GM18502 (cell line): ENCODE data around the gene BTBD19.
"Not testable (repeated sequence)": the region's sequence is repeated elsewhere in the genome, so short reads cannot be mapped to it uniquely, and the experiment has no call there.

Experiments
- ATAC-seq: cut with Tn5 transposase; IDR thresholded peaks from one replicate; pipeline ENCODE4 v1.9.1; 2021; ENCODE audit warnings: mild to moderate bottlenecking; ENCODE audit not compliant: unreplicated experiment, poor library complexity

Gene BTBD19

DNA sequence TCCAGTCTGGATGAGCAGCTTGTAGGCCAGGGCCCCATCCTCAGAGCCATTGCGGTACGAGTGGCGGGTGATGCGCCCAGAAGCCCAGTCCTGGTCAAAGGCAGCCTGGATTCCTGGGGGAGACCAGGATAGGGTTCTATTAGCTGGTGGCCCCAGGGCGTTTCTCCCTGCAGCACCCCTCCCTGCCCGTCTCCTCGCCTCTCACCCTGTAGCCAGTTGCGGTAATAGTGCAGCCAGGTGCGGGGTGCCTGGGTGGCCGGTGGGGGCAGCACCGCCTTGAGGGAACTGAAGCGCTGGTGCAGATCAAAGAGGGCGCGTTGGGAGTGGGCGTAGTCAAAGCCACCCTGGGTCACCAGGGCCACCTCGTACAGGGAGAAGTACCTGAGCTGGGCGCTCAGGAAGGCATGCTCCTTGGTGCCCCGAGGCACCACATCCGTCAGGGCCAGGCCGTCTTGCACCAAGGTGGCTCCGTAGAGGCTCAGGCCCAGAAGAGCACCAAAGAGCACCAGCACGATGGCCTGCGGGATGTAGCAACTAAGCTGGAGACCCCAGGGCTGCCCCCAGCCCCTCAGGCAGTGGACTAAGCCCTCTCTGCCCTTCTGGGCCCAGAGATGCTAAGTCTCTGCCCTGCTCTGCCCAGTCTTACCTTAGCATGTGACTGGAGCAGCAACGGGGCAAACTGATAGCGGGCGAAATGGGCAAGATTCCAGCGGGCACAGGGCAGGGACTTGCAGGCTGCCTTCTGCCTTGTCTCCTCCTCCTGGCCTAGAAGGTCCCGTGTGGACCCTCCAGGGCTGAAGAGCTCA, 19.1 kb downstream of the BTBD19 start:
- ATAC-seq = no peak

DNA sequence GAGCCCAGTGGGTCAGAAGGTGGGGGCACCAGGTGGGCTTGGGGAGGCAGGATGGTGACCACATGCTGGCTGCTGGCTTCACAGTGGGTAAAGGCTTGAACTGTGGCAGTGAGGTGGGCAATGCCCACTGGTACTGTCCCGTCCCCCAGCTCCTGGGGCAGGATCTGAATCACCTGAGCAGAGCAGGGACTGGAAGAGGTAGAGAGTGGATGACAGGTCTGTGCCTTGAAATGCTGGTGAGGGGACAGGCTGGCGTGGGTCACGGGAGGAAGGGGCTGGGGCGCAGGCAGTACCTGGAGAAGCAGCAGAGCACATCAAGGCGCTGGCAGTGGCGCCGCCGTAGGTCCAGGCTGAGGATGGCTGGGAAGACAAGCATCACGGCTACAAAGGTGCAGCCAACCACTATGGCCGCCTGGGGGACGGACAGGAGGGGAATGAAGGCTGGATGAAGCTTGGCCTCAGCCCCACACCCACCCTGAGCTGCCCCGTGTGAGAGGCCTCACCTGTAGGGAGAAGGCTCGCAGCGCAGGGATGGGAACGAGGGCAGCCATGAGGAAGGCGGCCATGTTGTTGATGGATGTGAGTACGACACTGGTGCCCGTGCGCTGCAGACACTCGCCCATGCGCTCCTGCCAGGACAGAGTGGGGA, 19.8 kb downstream of the BTBD19 start:
- no peak for ATAC-seq

DNA sequence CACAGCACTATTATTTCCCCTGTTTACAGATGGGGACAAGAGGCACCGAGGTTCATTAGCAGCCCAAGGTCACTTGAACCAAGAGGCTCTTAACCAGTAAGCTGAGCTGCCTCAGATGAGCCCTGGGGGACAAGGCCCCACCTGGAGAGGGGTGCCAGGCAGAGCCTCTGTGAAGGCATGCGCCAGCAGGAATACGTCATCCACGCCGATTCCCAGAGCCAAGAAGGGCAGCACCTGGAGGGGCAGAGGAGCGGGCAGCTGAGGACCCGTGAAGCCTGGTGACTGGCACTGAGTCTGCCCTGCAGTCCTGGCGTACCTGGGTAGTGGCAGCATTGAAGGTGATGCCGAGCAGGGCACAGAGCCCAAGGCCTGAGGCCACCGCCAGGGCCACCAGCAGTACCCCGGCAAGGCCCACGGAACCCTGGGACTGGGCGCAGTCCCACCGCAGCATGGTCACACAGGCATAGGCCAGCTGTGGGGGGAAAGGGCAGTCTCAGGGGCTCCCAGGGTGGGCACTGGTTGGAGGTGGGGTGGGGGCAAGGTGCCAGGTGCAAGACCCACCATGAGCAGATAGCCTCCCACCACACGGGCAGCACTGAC, 20.6 kb downstream of the BTBD19 start:
- no peak for ATAC-seq

DNA sequence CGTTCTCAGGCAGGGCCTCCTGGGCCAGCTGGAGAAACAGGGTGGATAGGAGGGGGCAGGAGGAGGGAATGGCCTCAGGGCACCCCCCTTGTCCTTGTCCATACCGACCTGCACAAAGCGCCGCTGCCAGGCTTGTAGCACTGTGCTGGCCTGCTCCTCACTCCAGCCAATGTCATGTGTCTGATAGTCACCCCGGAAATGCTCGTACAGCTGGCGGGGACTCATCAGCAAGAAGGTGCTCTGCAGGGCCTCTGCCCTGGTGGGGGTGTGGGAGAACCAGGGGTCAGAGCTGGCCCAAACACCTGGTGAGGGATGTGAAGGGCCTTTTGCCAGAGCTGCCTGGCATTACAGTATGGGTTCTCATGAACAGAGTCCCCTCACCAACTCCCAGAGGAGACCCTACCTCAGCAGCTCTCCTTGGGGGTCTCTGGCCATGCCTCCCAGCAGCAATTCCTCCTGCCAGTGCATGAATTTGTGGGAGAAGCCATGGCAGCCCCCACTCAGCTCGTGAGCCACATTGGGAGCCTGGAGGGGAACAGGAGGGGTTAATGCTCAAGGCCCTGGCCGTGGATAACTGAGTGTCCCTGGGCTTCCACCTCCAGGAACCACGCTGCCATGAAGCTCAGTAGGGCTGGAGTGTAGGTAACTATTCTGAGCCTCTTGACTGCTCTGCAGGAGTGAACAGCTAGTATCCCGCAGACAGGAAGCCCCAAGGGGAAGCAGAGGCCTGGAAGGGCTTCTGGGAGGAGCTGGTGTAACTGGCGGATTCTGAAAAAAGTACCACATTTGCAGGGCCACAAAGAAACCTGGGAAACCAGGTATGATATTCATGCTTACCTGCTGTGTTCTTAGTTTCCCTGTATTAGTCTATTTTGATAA, 21.4 kb downstream of the BTBD19 start:
- ATAC-seq = no peak

DNA sequence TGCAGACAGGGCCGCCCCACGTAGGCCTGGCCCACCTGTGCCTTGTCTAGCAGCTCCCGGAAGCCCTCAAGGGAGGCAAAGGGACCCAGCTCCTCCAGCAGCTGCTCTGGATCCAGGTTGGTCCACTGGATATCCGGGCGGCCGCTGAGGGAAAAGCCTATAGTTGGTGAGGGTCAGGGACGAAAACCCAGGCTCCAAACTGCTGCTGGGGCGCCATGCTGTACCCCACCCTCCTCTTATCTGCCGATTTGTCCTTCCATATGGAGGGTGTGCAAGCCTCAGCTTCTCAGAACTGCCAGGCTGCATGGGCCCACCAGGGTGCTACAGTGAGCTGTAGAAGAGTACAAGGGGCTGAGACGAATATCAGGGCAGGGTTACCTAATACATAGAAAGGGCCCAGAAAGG, 22.6 kb downstream of the BTBD19 start:
- no peak for ATAC-seq

DNA sequence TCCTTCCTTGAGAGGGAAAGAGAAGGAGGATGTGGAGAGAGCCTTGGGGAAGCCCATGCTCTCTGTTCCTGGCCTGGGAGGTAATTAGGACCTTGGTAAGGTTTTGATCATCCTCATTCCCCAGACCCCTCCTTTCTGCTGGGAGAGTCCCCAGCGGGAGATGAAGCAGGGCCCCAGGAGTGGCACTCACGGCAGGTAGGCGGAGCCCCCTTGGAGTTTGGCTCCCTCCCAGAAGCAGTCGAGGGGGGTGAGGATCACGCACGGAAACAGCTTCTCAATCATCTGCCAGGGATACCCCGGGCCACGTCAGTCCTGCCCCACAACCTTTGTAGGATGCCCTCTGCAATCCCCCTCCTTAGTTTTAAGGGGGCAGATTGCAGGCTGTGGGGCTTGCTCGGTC, 23.2 kb downstream of the BTBD19 start:
- no peak for ATAC-seq

DNA sequence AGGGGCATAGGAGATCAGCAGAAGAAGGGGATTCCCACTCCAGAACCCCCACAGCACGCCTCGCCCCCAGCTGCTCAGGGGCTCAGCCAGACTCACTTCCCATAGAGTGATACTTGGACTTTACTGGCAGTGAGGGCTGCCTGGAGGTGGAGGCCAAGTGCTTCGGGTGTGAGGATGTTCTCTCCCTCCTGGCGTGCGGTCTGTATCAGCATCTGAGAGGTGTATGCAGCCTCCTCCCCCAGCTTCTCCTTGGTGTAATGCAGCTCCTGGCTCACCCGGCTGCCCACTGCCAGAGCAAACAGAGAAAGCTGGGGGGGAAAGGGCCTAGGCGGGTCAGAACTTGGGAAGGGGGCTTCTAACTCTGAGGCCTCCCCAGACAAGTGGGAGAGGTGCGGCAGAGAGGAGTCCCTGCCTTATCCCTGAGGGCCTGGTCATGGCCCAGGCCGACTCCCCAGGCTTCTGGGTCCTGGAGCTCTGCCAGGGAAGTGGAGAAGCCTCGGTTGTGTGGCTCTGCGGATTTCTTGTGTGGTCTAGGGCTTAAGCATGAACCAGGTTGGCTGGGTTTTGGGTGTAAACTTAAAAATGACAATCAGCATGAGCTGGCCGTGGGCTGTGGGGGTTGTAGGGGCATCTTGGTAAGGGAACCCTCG, 23.9 kb downstream of the BTBD19 start:
- ATAC-seq = no peak

DNA sequence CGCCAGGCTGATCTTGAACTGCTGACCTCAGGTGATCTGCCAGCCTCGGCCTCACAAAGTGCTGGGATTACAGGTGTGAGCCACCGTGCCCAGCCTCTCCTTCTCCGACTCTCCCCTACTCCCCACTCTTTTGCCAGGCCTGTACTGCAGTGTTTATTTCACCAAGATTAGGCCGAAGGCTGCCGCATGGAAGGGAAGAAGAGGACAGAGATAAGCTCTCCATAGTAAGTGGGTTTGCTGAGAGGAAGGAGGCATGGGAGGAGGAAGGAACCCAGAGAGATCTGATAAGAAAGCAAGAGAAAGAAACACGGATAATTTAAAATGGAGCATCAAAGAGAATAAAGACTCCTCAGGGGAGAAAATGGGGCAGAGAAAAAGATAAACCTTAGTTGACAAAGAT, 26.0 kb downstream of the BTBD19 start:
- ATAC-seq = no peak

DNA sequence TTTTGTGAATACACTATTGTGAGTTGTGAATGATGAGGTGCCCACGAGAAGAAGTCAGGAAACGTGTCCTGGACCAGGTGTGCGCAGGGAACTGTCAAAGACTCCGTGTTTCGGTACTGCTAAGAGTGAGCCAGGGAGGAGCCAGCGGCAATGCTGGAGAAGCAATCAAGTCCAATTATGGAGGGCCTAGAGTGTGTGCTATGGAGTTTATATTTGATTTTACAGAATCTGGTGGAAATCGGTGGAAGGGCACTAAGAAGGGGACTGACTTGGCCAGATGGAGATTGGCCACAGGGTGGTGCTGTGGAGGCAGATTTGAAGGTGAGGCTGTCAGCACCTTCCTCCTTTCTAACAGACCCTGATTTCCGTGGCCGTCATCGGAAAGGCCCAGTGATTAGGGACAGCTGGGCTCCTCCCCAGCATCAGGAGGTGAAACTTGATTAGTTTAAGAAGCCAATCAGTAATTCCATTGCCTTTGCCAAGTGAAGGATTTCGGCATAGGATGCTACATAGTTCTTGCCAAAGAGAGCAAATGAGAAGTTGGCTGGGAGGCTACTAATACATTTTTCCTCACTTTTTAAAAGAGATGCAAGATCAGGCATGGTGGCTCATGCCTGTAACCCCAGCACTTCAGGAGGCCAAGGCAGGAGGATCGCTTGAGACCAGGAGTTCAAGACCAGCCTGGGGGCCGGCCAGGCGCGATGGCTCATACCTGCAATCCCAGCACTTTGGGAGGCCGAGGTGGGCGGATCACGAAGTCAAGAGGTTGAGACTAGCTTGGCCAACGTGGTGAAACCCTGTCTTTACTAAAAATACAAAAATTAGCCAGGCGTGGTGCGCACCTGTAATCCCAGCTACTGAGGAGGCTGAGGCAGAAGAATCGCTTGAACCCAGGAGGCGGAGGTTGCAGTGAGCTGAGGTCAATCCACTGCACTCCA, 27.7 kb downstream of the BTBD19 start:
- no peak for ATAC-seq

DNA sequence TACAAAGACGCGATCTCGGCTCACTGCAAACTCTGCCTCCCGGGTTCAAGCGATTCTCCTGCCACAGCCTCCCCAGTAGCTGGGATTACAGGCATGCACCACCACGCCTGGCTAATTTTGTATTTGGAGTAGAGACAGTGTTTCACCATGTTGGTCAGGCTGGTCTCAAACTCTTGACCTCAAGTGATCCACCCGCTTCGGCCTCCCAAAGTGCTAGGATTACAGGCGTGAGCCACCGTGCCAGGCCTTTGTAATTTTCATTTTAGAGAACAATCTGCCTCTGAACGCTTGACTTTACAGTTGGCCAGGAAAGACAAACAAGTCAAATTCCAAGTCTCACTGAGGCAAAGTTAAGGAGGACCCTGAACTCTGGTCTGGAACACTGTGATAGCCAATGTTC, 30.0 kb downstream of the BTBD19 start:
- not testable (repeated sequence) for ATAC-seq

DNA sequence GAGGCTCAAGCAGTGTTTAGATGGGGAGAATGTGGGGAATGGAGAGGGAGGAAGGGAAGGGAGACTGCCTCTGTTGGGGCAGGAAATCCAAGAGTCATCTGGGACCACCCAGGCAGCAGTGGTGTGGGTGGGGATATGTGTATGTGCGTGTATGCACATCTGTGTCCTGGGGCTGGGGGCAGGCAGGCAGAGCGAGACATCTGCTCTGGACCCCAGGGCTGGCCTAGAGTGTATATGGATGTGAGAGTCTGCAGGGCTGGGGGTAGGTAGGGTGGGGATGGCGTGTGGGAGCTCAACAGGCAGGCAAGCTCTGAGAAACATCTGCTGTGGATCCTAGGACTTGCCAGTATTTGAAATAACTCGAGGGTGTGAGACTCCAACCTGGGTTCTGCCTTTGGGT, 31.3 kb downstream of the BTBD19 start:
- no peak for ATAC-seq

DNA sequence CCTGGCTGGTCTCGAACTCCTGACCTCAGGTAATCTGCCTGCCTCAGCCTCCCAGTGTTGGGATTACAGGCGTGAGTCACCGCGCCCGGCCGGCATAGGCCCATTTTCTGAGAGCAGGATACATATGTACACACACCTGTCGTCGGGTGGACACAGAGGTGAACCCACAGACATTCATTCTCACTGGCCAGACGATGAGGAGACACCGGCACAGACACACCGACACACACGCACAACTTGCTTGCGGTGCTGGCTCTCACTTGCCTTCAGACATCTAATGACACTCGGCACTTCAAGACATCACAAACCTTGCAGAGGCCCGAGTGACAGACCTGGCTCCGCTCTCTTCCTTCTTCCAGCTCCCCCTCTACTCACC, 34.2 kb downstream of the BTBD19 start:
- ATAC-seq = no peak

DNA sequence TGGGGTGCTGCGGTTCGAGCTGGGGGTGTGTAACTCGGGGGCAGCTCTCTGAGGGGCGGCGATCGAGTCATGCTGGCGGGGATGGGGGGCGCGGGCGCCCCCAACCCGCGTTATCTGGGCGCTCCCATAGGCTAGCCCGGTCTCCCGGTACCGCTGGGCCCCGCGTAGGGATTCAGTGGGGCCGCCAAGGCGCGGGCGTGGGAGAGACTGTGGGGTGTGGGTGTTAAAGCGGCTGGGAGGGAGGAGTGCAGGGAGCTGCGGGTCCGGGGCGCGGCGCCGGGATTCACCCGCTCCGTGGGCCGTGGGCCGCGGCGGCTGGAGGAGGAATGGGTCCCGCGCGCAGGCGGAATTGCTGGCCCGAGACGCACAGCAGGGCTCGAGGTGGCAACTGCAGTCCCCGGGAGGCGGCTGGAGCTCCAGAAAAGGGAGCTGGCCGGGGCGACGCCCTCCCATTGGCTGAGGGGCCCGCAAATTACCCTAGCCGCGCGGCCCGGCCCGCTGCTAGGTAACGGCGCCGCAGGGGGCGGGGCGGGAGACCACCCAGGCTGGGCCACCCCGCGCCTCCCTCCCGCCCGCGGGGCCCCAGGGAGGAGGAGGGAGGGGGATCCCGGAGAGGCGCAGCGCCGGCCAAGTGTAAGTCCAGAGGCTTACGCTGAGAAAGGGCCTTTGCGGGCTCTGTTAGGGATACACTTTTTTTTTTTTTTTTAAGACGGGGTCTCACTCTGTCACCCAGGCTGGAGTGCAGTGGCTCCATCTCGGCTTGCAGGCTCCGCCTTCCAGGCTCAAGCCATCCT, 34.7 kb downstream of the BTBD19 start, which contains the start of gene PTCH2:
TSS of gene PTCH2 (minus strand) at position 392 of the 794 bp plus-strand sequence. CDS start at position 71, 321 bp downstream.
- ATAC-seq = no peak

DNA sequence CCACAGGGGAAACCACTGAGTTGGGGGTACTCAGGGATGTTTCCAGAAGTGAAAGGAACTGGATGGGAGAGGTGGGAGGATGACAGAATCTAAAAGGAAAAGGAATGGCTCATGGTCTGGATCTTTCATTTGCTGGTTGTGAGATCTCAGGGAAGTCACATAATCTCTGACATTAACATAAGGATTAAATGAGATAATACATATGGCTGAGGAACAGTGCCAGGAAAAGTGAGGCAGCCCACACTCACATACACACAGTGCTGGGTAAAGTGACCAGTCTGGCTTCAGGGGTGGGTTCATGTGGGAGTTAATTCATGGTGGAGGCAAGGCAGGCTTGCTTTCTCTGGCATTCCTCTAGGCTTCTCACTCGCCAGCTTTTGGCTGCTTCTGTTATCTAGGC, 38.7 kb downstream of the BTBD19 start:
- ATAC-seq = no peak

DNA sequence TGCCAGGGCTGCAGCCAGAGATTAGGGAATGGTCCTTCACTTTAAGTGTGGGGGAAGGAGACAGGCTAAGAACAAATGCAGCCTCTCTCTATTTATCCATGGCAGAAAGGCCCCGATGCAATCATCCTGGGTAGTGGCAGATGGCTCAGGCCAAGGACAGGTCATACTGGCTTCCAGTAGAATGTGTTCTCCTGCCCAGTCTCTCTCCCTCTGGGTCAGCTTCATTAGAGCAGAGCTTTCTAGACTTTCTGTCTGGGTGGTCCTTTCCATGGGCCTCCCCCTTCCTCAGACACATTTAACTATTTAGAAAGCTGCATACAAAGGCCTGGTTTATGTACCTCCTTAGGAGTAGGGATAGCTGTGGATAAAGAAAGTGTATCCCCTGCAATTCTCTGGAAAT, 39.5 kb downstream of the BTBD19 start:
- no peak for ATAC-seq

DNA sequence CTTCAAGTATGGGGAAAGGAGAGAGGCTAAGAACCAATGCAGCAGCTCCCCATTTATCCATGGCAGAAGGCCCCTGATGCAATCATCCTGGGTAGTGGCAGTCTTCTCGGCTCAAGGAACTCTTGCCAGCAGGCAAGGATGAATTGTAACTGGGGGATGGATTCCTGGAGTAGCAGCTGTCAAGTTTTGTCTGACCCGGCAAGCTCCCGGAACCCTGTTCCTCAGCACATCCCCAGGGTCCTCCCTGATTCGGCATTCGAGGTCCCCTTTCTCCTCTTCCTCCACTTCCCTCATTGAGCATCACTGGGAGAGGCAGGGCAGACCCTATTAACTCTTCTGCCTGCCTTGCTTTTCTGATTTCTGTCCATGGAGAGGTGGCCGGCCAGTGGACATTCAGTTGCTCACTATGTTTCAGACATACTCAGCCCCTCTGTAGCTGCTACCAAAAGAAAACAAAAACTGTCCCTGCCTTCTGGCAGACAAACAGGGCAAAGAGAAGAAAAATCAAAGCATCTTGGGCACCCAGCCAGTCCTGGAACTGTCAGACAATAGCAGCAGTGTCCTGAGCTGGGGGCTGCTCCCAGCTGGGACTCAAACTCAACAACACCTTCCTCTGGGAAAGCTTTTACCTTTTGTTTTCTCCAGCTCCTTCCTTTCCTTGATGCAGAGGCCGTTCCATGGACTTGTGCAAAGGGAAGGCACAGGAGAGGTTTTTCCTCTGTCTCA, 40.3 kb downstream of the BTBD19 start:
- ATAC-seq = no peak

DNA sequence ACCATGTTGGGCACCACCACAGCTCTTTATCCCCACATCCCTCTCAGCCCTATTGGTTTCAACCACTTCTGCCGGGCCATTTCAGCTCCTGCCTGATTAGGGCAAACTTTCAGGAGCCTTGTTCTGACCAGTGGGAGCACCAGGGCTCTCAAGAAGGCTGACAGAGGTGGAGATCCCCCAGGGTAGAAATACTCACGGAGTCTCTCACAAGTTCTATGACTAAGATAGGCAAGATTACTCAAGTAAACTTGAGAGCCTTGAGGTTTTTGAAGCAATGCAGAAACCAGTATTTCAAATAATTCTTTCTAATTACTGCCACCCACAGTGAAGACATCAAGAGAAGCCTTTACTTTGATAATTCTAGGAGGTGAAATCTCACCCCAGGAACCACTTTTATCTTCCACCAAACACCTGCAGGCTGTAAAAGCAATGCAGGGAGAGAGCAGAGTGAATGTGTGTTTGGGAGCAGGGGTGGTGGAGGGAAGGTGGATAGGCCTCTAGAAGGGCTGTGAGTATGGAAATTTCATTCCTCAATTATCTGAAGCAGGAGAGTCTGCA, 41.3 kb downstream of the BTBD19 start:
- ATAC-seq = no peak
